HCT116 (cell line): ENCODE results near the gene S100P. TPM values are rescaled to one million over a fixed set of nuclear protein-coding genes. Genes with fewer than 3 reads are reported as not detected.

ENCODE experiments used
- ATAC-seq: fragments of 200-7000 bp; cut with Tn5 transposase; 2 replicates; pipeline ENCODE4 v1.9.1; 2020; ENCODE audit warnings: mild to moderate bottlenecking, moderate library complexity
- BruUV-seq: library from RNA; stranded (reverse); fragments of 400-500 nt; replicated peaks from 2 replicates; lab custom pipeline; 2021; lab: Mats Ljungman, UMichigan
- CTCF ChIA-PET: fragments of 300-600 bp; sonication (Branson Sonifier 250); formaldehyde crosslinking; loops from one replicate; lab custom pipeline; 2021; ENCODE audit warnings: antibody characterized with exemption; lab: Charles Lee
- POLR2A ChIA-PET: fragments of 300-600, 350-600 bp; sonication (Branson Sonifier 250); formaldehyde crosslinking; loops from one replicate; lab custom pipeline; 2021; ENCODE audit warnings: antibody characterized with exemption; lab: Charles Lee
- RAD21 ChIA-PET, 2 experiments: fragments of 300-600 bp; sonication (Branson Sonifier 250); formaldehyde crosslinking; loops; one replicate each; lab custom pipeline; 2023; ENCODE audit warnings: low total read pairs in 2 of 2; ENCODE audit not compliant: uncharacterized antibody in 2 of 2, unreplicated experiment in 2 of 2, low non-redundant PET in 1 of 2; lab: Charles Lee
- DNase-seq: peaks from one replicate; pipeline ENCODE4 v3.0.0-alpha.2; 2010; ENCODE audit warnings: low read depth, low spot score
- H2AFZ ChIP-seq: fragments of 200-600 bp; shearing (Covaris generic), sonication (generic); 2 replicates; pipeline ENCODE4 v1.6.1; 2017; ENCODE audit warnings: low read depth, mixed run types, mixed read lengths, antibody characterized with exemption, low read length; ENCODE audit not compliant: poor library complexity, severe bottlenecking
- H3K27ac ChIP-seq: 2 replicates; pipeline ENCODE4 v1.5.1; 2012; ENCODE audit warnings: low read depth, low read length
- H3K27me3 ChIP-seq: fragments of 200-600 bp; sonication (generic); 2 replicates; pipeline ENCODE4 v1.6.1; 2016; ENCODE audit warnings: mixed run types, low read length, mixed read lengths; ENCODE audit not compliant: insufficient read depth
- H3K36me3 ChIP-seq, 2 experiments: fragments of 200-500 bp in 1 of 2; fragments of 200-600 bp in 1 of 2; sonication (Bioruptor generic) in 1 of 2; sonication (generic) in 1 of 2; 2 replicates each; pipeline versions ENCODE4 v1.5.1 to v1.6.1; 2014 to 2016; ENCODE audit warnings: low read length in 2 of 2, inconsistent platforms in 1 of 2, mixed read lengths in 1 of 2, mixed run types in 1 of 2; ENCODE audit not compliant: insufficient read depth in 2 of 2, control insufficient read depth in 1 of 2
- H3K4me1 ChIP-seq, 2 experiments: fragments of 200-600 bp in 1 of 2; sonication (generic) in 1 of 2; 2 replicates each; pipeline versions ENCODE4 v1.5.1 to v1.6.1; 2012 to 2017; ENCODE audit warnings: low read length in 2 of 2, inconsistent platforms in 1 of 2, mild to moderate bottlenecking in 1 of 2, mixed read lengths in 1 of 2, mixed run types in 1 of 2, moderate library complexity in 1 of 2; ENCODE audit not compliant: insufficient read depth in 2 of 2, control insufficient read depth in 1 of 2
- H3K4me2 ChIP-seq: fragments of 200-600 bp; sonication (generic); 2 replicates; pipeline ENCODE4 v1.6.1; 2017; ENCODE audit warnings: mixed run types, low read length, mixed read lengths
- H3K4me3 ChIP-seq, 2 experiments: fragments of 200-600 bp in 1 of 2; sonication (generic) in 1 of 2; replicated peaks in 1 of 2; 2 replicates each; pipeline ENCODE4 v1.5.1; 2011 to 2016; ENCODE audit warnings: low read length in 2 of 2, control low read depth in 1 of 2, low read depth in 1 of 2, mild to moderate bottlenecking in 1 of 2, mixed read lengths in 1 of 2, mixed run types in 1 of 2
- H3K79me2 ChIP-seq: fragments of 200-600 bp; sonication (generic); 2 replicates; pipeline ENCODE4 v1.6.1; 2017; ENCODE audit warnings: mild to moderate bottlenecking, mixed run types, low read length, moderate library complexity, mixed read lengths; ENCODE audit not compliant: insufficient read depth
- H3K9ac ChIP-seq: fragments of 200-600 bp; sonication (generic); 2 replicates; pipeline ENCODE4 v1.6.1; 2016; ENCODE audit warnings: low read length, mixed read lengths
- H3K9me2 ChIP-seq: fragments of 200-600 bp; sonication (generic), shearing (Covaris generic); 2 replicates; pipeline ENCODE4 v1.6.1; 2017; ENCODE audit warnings: mixed run types, mild to moderate bottlenecking, moderate library complexity; ENCODE audit not compliant: insufficient read depth
- H3K9me3 ChIP-seq, 2 experiments: fragments of 200-500 bp in 1 of 2; fragments of 200-600 bp in 1 of 2; sonication (Bioruptor generic) in 1 of 2; sonication (generic) in 1 of 2; 2 replicates each; pipeline ENCODE4 v1.6.1; 2014 to 2017; ENCODE audit warnings: low read length in 2 of 2, mixed read lengths in 2 of 2, inconsistent platforms in 1 of 2, low read depth in 1 of 2, mild to moderate bottlenecking in 1 of 2, mixed run types in 1 of 2, moderate library complexity in 1 of 2; ENCODE audit not compliant: control insufficient read depth in 1 of 2, insufficient read depth in 1 of 2
- H4K20me1 ChIP-seq: fragments of 200-600 bp; sonication (generic), shearing (Covaris generic); 2 replicates; pipeline ENCODE4 v1.6.1; 2017; ENCODE audit warnings: mixed run types, mild to moderate bottlenecking, moderate library complexity; ENCODE audit not compliant: insufficient read depth
- FOSL1 ChIP-seq: IDR thresholded peaks from 2 replicates; pipeline ENCODE4 v1.6.1; 2012; ENCODE audit warnings: low read depth
- POLR2AphosphoS5 ChIP-seq: IDR thresholded peaks from 2 replicates; pipeline ENCODE4 v1.6.1; 2011; ENCODE audit warnings: mild to moderate bottlenecking, low read depth, low read length, moderate library complexity
- RAD21 ChIP-seq: IDR thresholded peaks from 2 replicates; pipeline ENCODE4 v1.6.1; 2012; ENCODE audit warnings: low read depth, mild to moderate bottlenecking
- SP1 ChIP-seq: IDR thresholded peaks from 2 replicates; pipeline ENCODE4 v1.6.1; 2012; ENCODE audit warnings: low read depth
- SRF ChIP-seq: IDR thresholded peaks from 2 replicates; pipeline ENCODE4 v1.6.1; 2012; ENCODE audit warnings: low read depth
- TCF7L2 ChIP-seq: IDR thresholded peaks from 2 replicates; pipeline ENCODE4 v1.7.0; 2011; ENCODE audit warnings: borderline replicate concordance, inconsistent platforms; ENCODE audit not compliant: insufficient read depth, insufficient read length; ENCODE audit errors: extremely low read depth
- YY1 ChIP-seq: IDR thresholded peaks from 2 replicates; pipeline ENCODE4 v1.6.1; 2011; ENCODE audit warnings: low read length, low read depth, moderate library complexity, mild to moderate bottlenecking; ENCODE audit not compliant: insufficient replicate concordance; ENCODE audit errors: extremely low read depth
- ZBTB33 ChIP-seq: IDR thresholded peaks from 2 replicates; pipeline ENCODE4 v1.6.1; 2011; ENCODE audit warnings: mild to moderate bottlenecking, low read length, moderate library complexity; ENCODE audit not compliant: insufficient replicate concordance; ENCODE audit errors: extremely low read depth
- ZFX ChIP-seq: fragments of 450-650 bp; IDR thresholded peaks from 2 replicates; pipeline ENCODE4 v1.6.1; 2017
- intact Hi-C: fragments of 100-400 bp; cut with micrococcal nuclease; formaldehyde crosslinking; loops from 2 replicates; pipeline ENCODE4 v1.10.0; 2022
- total RNA-seq: library from RNA; stranded (reverse); gene quantifications from one replicate; pipeline ENCODE4 v1.2.1, GENCODE V29; 2021; ENCODE audit not compliant: unreplicated experiment
- TF ChIP-seq, protein P1 (sequence below): IDR thresholded peaks from 2 replicates; pipeline ENCODE4 v1.6.1; 2012

Gene S100P
- total RNA-seq, 1 experiment from 2014 or later, result 4.1 TPM

- no peak overlapping the region for H3K4me2 ChIP-seq
- intact Hi-C loops, result no loop called here
- H3K9me2 ChIP-seq, result no peaks in the 10 kb centered on the region
- TF ChIP-seq SP1 (no peak), FOSL1 (no peak), RAD21 (no peak), SRF (no peak), TCF7L2 (no peak), YY1 (no peak), ZBTB33 (no peak), POLR2AphosphoS5 (no peak), ZFX (no peak)
- TF ChIP-seq, protein P1, sequence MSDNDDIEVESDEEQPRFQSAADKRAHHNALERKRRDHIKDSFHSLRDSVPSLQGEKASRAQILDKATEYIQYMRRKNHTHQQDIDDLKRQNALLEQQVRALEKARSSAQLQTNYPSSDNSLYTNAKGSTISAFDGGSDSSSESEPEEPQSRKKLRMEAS, result no peak
- CTCF ChIA-PET, result no interaction called here
- H3K9me3 ChIP-seq, result no peaks in the 10 kb centered on the region
- peaks cover 0 to 11% of the 10 kb centered on the region in 2 experiments; a peak in 3 of 4 replicates for H3K4me1 ChIP-seq
- no peak overlapping the region for H2AFZ ChIP-seq
- POLR2A ChIA-PET, result no interaction called here
- H3K36me3 ChIP-seq, result no peaks in the 10 kb centered on the region
- no peaks in the 10 kb centered on the region for H4K20me1 ChIP-seq
- H3K79me2 ChIP-seq, result no peaks in the 10 kb centered on the region
- no peak overlapping the region for H3K4me3 ChIP-seq
- no peak for DNase-seq
- ATAC-seq, result no peak
- BruUV-seq, result no TSS peak
- RAD21 ChIA-PET, result no interaction called here
- no peaks in the 10 kb centered on the region for H3K27me3 ChIP-seq
- H3K9ac ChIP-seq, result no peak overlapping the region
- no peak overlapping the region for H3K27ac ChIP-seq
Measured at GRCh38 chr4:6665320-6665654, 28.4 kb upstream of the S100P start.
